ENCODE measurements around the gene STX8.

- no peak for TF ChIP-seq TAF1 (IDR thresholded peaks at IDR 0.05; ENCODE audit: borderline replicate concordance, low read depth, low read length)
- no peak for TF ChIP-seq POLR2A (IDR thresholded peaks at IDR 0.05; ENCODE audit: low read depth, low read length)
Observed at GRCh38 chr17:9520649-9521048, 55.0 kb downstream of the STX8 start.

Measured in GM12892 (cell line).